HepG2 (cell line): ENCODE data around the gene PHACTR1. TPM values are rescaled to one million over a fixed set of nuclear protein-coding genes. Genes with fewer than 3 reads are reported as not detected.
A peak's percentile ranks its signal among the peaks of the same experiment; 100 is the strongest.

Experiments
- CBX5 ChIP-seq: sonication (generic); formaldehyde crosslinking; IDR thresholded peaks from 2 replicates; pipeline ENCODE4 v1.4.0; 2020; ENCODE audit warnings: missing genetic modification reagents, borderline replicate concordance
- ESRRA ChIP-seq: sonication (generic); formaldehyde crosslinking; IDR thresholded peaks from 2 replicates; pipeline ENCODE4 v1.5.1; 2020; ENCODE audit warnings: mild to moderate bottlenecking, low read depth, missing genetic modification reagents
- JARID2 ChIP-seq: sonication (generic); formaldehyde crosslinking; IDR thresholded peaks from 2 replicates; pipeline ENCODE4 v1.8.1; 2023; ENCODE audit warnings: missing genetic modification reagents, inconsistent platforms; ENCODE audit not compliant: insufficient replicate concordance
- KLF11 ChIP-seq: IDR thresholded peaks from 2 replicates; pipeline ENCODE4 v1.6.1; 2016; ENCODE audit warnings: missing compliant biosample characterization
- MEF2D ChIP-seq: sonication (generic); formaldehyde crosslinking; IDR thresholded peaks from 2 replicates; pipeline ENCODE4 v1.5.1; 2020; ENCODE audit warnings: mild to moderate bottlenecking, missing genetic modification reagents
- MIER2 ChIP-seq: IDR thresholded peaks from 2 replicates; pipeline ENCODE4 v1.6.1; 2016; ENCODE audit warnings: missing biosample characterization, missing genetic modification reagents
- NFRKB ChIP-seq: fragments of 450-650 bp; IDR thresholded peaks from 2 replicates; pipeline ENCODE4 v1.6.1; 2017
- NR2F6 ChIP-seq, 2 experiments: IDR thresholded peaks; 2 replicates each; pipeline ENCODE4 v1.6.1; 2016; ENCODE audit warnings: antibody characterized with exemption in 1 of 2, mild to moderate bottlenecking in 1 of 2
- STAG1 ChIP-seq: sonication (generic); formaldehyde crosslinking; IDR thresholded peaks from 2 replicates; pipeline ENCODE4 v1.4.0; 2020; ENCODE audit warnings: missing genetic modification reagents
- XRCC5 ChIP-seq: fragments of 200-400 bp; formaldehyde crosslinking; optimal IDR thresholded peaks from 2 replicates; pipeline ENCODE3; 2017; ENCODE audit warnings: mild to moderate bottlenecking, low read length
- ZFYVE20 ChIP-seq: sonication (generic); formaldehyde crosslinking; IDR thresholded peaks from 2 replicates; pipeline ENCODE4 v1.8.0; 2023; ENCODE audit warnings: low read depth, mild to moderate bottlenecking, moderate library complexity, missing genetic modification reagents, borderline replicate concordance
- ZNF460 ChIP-seq: sonication (generic); formaldehyde crosslinking; IDR thresholded peaks from 2 replicates; pipeline ENCODE4 v1.5.1; 2020; ENCODE audit warnings: missing genetic modification reagents, mild to moderate bottlenecking, borderline replicate concordance
- polyA plus RNA-seq, 8 experiments: library from polyadenylated mRNA; depleted of rRNA in 3 of 8; stranded (reverse) in 7 of 8; unstranded in 1 of 8; fragments of >200 nt; fragmentation: Illumina TruSeq in 4 of 8; extraction: Trizol in 4 of 8; gene quantifications; 2 replicates each; pipeline versions ENCODE4 v1.2.1 to v1.2.3, GENCODE V29; 2011 to 2016; ENCODE audit warnings: low read depth in 4 of 8, missing spikeins in 1 of 8, mixed read lengths in 1 of 8; ENCODE audit not compliant: insufficient read depth in 1 of 8
- total RNA-seq, 5 experiments: library from RNA; depleted of rRNA; stranded (reverse); fragments of >200 nt; fragmentation: Illumina TruSeq; extraction: Trizol; gene quantifications; 2 replicates each; pipeline ENCODE4 v1.2.3, GENCODE V29; 2016; ENCODE audit warnings: low read depth in 1 of 5
- TF ChIP-seq, protein P1 (sequence below): sonication (generic); formaldehyde crosslinking; IDR thresholded peaks from 2 replicates; pipeline ENCODE4 v1.5.1; 2020; ENCODE audit warnings: mild to moderate bottlenecking, missing genetic modification reagents, borderline replicate concordance
- TF ChIP-seq, protein P2 (sequence below): IDR thresholded peaks from 2 replicates; pipeline ENCODE4 v1.6.1; 2016; ENCODE audit warnings: missing biosample characterization, missing genetic modification reagents, low read depth
- TF ChIP-seq, protein P3 (sequence below): sonication (generic); formaldehyde crosslinking; IDR thresholded peaks from 2 replicates; pipeline ENCODE4 v1.4.0; 2020; ENCODE audit warnings: low read depth, missing genetic modification reagents
- TF ChIP-seq, protein P4 (sequence below): sonication (generic); formaldehyde crosslinking; IDR thresholded peaks from 2 replicates; pipeline ENCODE4 v1.4.0; 2020; ENCODE audit warnings: missing genetic modification reagents, borderline replicate concordance

The PHACTR1 gene
- total and polyA plus RNA-seq, 2 of the 13 experiments (the other 11 are each of a cell fraction or from before 2014, with no cell fraction given) = 0.09 TPM; not detected in 1

DNA sequence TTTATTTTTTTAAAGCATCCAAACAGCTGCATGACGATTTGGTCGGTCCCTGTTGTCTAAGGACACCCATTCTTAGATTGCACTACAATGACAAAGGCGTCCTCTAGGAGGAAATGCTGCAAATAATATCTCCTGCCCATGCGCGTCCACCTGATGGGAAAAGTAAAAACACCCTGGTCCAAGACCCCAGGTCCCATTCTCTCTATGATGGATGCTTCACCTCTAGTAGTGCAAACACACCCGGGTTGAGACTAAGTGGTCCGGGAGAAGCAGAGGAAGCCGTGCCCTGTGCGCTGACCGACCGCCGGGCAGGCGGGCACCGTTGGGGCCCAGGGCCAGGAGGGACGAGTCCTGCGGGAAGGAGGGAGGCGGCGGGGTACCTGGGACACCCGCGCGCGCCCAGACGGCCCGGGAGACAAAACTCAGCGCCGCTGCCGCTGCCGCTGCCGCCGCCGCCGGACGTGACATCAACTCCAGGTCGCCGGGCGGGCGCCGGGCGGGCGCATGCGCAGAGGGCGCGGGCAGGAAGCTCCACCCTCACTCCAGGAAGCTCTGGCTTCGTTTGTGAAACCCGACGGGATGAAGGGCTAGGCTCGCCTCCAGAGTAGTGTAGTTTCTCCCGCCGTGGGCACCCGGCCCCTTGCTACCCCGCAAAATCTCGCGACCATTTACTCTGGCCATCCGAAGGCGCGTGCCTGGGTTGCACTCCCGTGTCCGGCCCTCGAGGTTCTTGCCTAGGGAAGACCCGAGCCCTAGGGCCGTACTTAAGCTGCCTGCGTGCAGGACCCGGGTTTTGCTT is 611.7 kb downstream of the PHACTR1 start, which contains the start of gene TBC1D7 (continued):
- 0 out of 2 replicates have a peak, but pooled peaks have one; percentile 27 for TF ChIP-seq CBX5 (CRISPR knock-in tag)
- peak; percentile 16; the same call in 1 of the 2 replicates for TF ChIP-seq STAG1 (CRISPR knock-in tag)
- TF ChIP-seq JARID2 = peak; percentile 81
- TF ChIP-seq, protein P1, sequence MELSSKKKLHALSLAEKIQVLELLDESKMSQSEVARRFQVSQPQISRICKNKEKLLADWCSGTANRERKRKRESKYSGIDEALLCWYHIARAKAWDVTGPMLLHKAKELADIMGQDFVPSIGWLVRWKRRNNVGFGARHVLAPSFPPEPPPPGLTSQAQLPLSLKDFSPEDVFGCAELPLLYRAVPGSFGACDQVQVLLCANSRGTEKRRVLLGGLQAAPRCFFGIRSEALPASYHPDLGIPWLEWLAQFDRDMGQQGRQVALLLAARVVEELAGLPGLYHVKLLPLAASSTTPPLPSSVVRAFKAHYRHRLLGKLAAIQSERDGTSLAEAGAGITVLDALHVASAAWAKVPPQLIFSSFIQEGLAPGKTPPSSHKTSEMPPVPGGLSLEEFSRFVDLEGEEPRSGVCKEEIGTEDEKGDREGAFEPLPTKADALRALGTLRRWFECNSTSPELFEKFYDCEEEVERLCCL (CRISPR knock-in tag) = no peak
- no peak for TF ChIP-seq NFRKB
- TF ChIP-seq MIER2 (CRISPR knock-in tag) = peak; percentile 37; the same call in 1 of the 2 replicates
- TF ChIP-seq, protein P2, sequence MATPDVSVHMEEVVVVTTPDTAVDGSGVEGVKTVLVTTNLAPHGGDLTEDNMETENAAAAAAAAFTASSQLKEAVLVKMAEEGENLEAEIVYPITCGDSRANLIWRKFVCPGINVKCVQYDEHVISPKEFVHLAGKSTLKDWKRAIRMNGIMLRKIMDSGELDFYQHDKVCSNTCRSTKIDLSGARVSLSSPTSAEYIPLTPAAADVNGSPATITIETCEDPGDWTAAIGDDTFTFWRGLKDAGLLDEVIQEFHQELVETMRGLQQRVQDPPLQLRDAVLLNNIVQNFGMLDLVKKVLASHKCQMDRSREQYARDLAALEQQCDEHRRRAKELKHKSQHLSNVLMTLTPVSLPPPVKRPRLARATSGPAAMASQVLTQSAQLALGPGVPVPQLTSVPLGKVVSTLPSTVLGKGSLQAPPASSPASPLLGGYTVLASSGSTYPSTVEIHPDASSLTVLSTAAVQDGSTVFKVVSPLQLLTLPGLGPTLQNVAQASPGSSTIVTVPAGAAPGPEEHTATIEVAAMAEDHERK = no peak; the same call in 1 of the 2 replicates
- TF ChIP-seq, protein P3, sequence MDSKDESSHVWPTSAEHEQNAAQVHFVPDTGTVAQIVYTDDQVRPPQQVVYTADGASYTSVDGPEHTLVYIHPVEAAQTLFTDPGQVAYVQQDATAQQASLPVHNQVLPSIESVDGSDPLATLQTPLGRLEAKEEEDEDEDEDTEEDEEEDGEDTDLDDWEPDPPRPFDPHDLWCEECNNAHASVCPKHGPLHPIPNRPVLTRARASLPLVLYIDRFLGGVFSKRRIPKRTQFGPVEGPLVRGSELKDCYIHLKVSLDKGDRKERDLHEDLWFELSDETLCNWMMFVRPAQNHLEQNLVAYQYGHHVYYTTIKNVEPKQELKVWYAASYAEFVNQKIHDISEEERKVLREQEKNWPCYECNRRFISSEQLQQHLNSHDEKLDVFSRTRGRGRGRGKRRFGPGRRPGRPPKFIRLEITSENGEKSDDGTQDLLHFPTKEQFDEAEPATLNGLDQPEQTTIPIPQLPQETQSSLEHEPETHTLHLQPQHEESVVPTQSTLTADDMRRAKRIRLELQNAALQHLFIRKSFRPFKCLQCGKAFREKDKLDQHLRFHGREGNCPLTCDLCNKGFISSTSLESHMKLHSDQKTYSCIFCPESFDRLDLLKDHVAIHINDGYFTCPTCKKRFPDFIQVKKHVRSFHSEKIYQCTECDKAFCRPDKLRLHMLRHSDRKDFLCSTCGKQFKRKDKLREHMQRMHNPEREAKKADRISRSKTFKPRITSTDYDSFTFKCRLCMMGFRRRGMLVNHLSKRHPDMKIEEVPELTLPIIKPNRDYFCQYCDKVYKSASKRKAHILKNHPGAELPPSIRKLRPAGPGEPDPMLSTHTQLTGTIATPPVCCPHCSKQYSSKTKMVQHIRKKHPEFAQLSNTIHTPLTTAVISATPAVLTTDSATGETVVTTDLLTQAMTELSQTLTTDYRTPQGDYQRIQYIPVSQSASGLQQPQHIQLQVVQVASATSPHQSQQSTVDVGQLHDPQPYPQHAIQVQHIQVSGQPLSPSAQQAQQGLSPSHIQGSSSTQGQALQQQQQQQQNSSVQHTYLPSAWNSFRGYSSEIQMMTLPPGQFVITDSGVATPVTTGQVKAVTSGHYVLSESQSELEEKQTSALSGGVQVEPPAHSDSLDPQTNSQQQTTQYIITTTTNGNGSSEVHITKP = 0 out of 2 replicates have a peak, but pooled peaks have one; percentile 12
- no peak for TF ChIP-seq ZNF460 (CRISPR knock-in tag)
- peak; percentile 54 for TF ChIP-seq XRCC5
- TF ChIP-seq, protein P4, sequence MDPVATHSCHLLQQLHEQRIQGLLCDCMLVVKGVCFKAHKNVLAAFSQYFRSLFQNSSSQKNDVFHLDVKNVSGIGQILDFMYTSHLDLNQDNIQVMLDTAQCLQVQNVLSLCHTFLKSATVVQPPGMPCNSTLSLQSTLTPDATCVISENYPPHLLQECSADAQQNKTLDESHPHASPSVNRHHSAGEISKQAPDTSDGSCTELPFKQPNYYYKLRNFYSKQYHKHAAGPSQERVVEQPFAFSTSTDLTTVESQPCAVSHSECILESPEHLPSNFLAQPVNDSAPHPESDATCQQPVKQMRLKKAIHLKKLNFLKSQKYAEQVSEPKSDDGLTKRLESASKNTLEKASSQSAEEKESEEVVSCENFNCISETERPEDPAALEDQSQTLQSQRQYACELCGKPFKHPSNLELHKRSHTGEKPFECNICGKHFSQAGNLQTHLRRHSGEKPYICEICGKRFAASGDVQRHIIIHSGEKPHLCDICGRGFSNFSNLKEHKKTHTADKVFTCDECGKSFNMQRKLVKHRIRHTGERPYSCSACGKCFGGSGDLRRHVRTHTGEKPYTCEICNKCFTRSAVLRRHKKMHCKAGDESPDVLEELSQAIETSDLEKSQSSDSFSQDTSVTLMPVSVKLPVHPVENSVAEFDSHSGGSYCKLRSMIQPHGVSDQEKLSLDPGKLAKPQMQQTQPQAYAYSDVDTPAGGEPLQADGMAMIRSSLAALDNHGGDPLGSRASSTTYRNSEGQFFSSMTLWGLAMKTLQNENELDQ = no peak
- no peak for TF ChIP-seq NR2F6 (IDR thresholded peaks at IDR 0.05)
- TF ChIP-seq NR2F6 (CRISPR knock-in tag; IDR thresholded peaks at IDR 0.05) = 0 out of 2 replicates have a peak, but pooled peaks have one; percentile 13
- TF ChIP-seq ESRRA (CRISPR knock-in tag) = no peak
- 0 out of 2 replicates have a peak, but pooled peaks have one; percentile 40 for TF ChIP-seq MEF2D (CRISPR knock-in tag)
- TF ChIP-seq ZFYVE20 (CRISPR knock-in tag) = peak; percentile 58; the same call in 1 of the 2 replicates
- peak; percentile 82; the same call in 1 of the 2 replicates for TF ChIP-seq KLF11 (CRISPR knock-in tag)
